Stimulated activated CD4-positive, alpha-beta T cell treated with anti-CD3 and anti-CD28 coated beads, Interleukin-12 subunit alpha, Interleukin-12 subunit beta, amount 100 ng/mL, for 4 hours (primary cell): Measurements from ENCODE around the gene GRK3.

Experiments
- DNase-seq: peaks from one replicate; pipeline ENCODE4 v3.0.0-alpha.2; 2020

Gene GRK3

GRCh38 chr22:25669253-25670069, 105.0 kb downstream of the GRK3 start:
- no peak for DNase-seq

GRCh38 chr22:25670070-25670461, 105.6 kb downstream of the GRK3 start:
- DNase-seq, result no peak

- no peak for DNase-seq
Observed at GRCh38 chr22:25672289-25673084, 108.0 kb downstream of the GRK3 start.

GRCh38 chr22:25673713-25674112, 109.2 kb downstream of the GRK3 start:
- DNase-seq, result no peak

GRCh38 chr22:25677631-25678030, 113.2 kb downstream of the GRK3 start:
- DNase-seq, result no peak

- no peak for DNase-seq
Observed at GRCh38 chr22:25680051-25680450, 115.6 kb downstream of the GRK3 start.

- no peak for DNase-seq
Observed at GRCh38 chr22:25680956-25681355, 116.5 kb downstream of the GRK3 start.

GRCh38 chr22:25682109-25682508, 117.6 kb downstream of the GRK3 start:
- no peak for DNase-seq

GRCh38 chr22:25688627-25689026, 124.2 kb downstream of the GRK3 start:
- no peak for DNase-seq

GRCh38 chr22:25689631-25690030, 125.2 kb downstream of the GRK3 start:
- no peak for DNase-seq

- no peak for DNase-seq
Observed at GRCh38 chr22:25690798-25691197, 126.3 kb downstream of the GRK3 start.

- no peak for DNase-seq
Observed at GRCh38 chr22:25692397-25693267, 128.2 kb downstream of the GRK3 start.

- no peak for DNase-seq
Observed at GRCh38 chr22:25693268-25693565, 128.7 kb downstream of the GRK3 start.

GRCh38 chr22:25694196-25694907, 129.9 kb downstream of the GRK3 start:
- DNase-seq, result no peak

- DNase-seq, result no peak
Observed at GRCh38 chr22:25695146-25695545, 130.7 kb downstream of the GRK3 start.

- DNase-seq, result no peak
Observed at GRCh38 chr22:25696763-25697162, 132.3 kb downstream of the GRK3 start.

- no peak for DNase-seq
Observed at GRCh38 chr22:25697181-25697664, 132.7 kb downstream of the GRK3 start.

GRCh38 chr22:25697978-25698377, 133.5 kb downstream of the GRK3 start:
- no peak for DNase-seq

- no peak for DNase-seq
Observed at GRCh38 chr22:25698461-25698860, 134.0 kb downstream of the GRK3 start.

- DNase-seq, result no peak
Observed at GRCh38 chr22:25698978-25699377, 134.5 kb downstream of the GRK3 start.

- DNase-seq, result no peak
Observed at GRCh38 chr22:25701056-25701780, 136.7 kb downstream of the GRK3 start.

GRCh38 chr22:25702040-25702439, 137.6 kb downstream of the GRK3 start:
- no peak for DNase-seq
